ENCODE data around the gene PRH1.

DNA sequence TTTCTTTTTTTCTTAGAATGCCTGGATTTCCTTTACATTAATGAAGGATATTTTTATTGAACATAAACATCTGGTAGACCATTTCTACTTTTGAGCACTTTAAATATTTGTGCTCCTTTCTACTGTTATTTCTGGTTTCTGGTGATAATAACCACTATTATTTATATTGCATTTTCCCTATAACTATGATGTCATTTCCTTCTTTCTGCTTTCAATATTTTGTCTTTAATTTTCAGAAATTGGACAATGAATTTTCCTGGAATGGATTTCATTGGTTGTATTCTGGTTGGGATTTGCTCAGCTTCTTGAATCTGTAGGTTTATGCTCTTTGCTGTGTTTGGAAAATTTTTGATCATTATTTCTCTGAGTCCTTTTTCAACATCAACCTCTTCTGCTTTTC is 5.2 kb upstream of the PRH1 start:
- TF ChIP-seq, protein P1, sequence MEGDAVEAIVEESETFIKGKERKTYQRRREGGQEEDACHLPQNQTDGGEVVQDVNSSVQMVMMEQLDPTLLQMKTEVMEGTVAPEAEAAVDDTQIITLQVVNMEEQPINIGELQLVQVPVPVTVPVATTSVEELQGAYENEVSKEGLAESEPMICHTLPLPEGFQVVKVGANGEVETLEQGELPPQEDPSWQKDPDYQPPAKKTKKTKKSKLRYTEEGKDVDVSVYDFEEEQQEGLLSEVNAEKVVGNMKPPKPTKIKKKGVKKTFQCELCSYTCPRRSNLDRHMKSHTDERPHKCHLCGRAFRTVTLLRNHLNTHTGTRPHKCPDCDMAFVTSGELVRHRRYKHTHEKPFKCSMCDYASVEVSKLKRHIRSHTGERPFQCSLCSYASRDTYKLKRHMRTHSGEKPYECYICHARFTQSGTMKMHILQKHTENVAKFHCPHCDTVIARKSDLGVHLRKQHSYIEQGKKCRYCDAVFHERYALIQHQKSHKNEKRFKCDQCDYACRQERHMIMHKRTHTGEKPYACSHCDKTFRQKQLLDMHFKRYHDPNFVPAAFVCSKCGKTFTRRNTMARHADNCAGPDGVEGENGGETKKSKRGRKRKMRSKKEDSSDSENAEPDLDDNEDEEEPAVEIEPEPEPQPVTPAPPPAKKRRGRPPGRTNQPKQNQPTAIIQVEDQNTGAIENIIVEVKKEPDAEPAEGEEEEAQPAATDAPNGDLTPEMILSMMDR (IDR thresholded peaks at IDR 0.05) = no peak
- TF ChIP-seq SIN3A (IDR thresholded peaks at IDR 0.05; ENCODE audit: borderline replicate concordance, insufficient read depth, low read depth, low read length) (no peak), POLR2AphosphoS5 (IDR thresholded peaks at IDR 0.05; ENCODE audit: low read depth, low read length) (no peak), TCF7L2 (IDR thresholded peaks at IDR 0.05; ENCODE audit: low read depth, low read length) (no peak)
- TF ChIP-seq, protein P2, sequence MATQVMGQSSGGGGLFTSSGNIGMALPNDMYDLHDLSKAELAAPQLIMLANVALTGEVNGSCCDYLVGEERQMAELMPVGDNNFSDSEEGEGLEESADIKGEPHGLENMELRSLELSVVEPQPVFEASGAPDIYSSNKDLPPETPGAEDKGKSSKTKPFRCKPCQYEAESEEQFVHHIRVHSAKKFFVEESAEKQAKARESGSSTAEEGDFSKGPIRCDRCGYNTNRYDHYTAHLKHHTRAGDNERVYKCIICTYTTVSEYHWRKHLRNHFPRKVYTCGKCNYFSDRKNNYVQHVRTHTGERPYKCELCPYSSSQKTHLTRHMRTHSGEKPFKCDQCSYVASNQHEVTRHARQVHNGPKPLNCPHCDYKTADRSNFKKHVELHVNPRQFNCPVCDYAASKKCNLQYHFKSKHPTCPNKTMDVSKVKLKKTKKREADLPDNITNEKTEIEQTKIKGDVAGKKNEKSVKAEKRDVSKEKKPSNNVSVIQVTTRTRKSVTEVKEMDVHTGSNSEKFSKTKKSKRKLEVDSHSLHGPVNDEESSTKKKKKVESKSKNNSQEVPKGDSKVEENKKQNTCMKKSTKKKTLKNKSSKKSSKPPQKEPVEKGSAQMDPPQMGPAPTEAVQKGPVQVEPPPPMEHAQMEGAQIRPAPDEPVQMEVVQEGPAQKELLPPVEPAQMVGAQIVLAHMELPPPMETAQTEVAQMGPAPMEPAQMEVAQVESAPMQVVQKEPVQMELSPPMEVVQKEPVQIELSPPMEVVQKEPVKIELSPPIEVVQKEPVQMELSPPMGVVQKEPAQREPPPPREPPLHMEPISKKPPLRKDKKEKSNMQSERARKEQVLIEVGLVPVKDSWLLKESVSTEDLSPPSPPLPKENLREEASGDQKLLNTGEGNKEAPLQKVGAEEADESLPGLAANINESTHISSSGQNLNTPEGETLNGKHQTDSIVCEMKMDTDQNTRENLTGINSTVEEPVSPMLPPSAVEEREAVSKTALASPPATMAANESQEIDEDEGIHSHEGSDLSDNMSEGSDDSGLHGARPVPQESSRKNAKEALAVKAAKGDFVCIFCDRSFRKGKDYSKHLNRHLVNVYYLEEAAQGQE (IDR thresholded peaks at IDR 0.05; ENCODE audit: insufficient read depth in 1 of 2, low read depth in 2 of 2, low read length in 1 of 2) = no peak
